ENCODE data around the gene C2orf80. TPM values are rescaled to one million over a fixed set of nuclear protein-coding genes. Genes with fewer than 3 reads are reported as not detected.
"Not testable (repeated sequence)": the region's sequence is repeated elsewhere in the genome, so short reads cannot be mapped to it uniquely, and the experiment has no call there.

C2orf80 gene
- total RNA-seq, 2 experiments from 2014 or later: not detected

DNA sequence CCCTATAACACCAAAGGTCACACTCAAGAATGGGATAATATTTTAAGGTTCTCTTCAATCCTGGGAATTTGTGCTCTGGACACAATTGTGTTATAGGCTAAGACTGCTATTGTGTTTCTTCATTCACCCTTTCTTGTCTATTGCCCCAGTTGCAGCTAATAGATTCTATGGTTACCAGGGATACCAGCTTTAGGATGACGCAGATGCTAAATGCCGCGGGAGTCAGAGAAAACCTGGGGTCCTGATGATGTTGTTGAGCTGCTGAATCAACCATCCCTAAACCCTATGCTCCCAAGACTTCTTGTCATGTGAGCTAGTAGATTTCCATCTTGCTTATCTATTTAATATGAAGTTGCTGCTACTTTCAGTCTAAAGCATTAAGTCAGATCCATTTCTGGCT lies 70.9 kb downstream of the C2orf80 start:
- Histone ChIP-seq H3K9me2 (ENCODE audit: insufficient read depth, low read length) (no peaks in the 10 kb centered on the region), H3K4me3 (ENCODE audit: low read depth, low read length, poor library complexity, severe bottlenecking) (no peak overlapping the region), H4K20me1 (ENCODE audit: insufficient read depth, low read length) (no peaks in the 10 kb centered on the region), H3K4me2 (ENCODE audit: low read length) (no peak overlapping the region), H2AFZ (ENCODE audit: low read length) (no peak overlapping the region), H3K4me1 (ENCODE audit: insufficient read depth, low read length, poor library complexity, severe bottlenecking) (no peaks in the 10 kb centered on the region), H3K9me3 (ENCODE audit: low read length) (no peaks in the 10 kb centered on the region), H3K36me3 (ENCODE audit: insufficient read depth, low read length) (no peaks in the 10 kb centered on the region), H3K27ac (ENCODE audit: low read depth, low read length, poor library complexity, severe bottlenecking) (no peak overlapping the region), H3K79me2 (ENCODE audit: insufficient read depth, low read depth, low read length) (no peaks in the 10 kb centered on the region)
- DNase-seq (ENCODE audit: low spot score): no peak
- POLR2A ChIA-PET: no interaction called here
- BruUV-seq (replicated peaks): no TSS peak
- CTCF ChIA-PET (ENCODE audit: unreplicated experiment): no interaction called here
- intact Hi-C loops (cut with micrococcal nuclease; ENCODE audit: unreplicated experiment): no loop called here
- TF ChIP-seq, protein P1, sequence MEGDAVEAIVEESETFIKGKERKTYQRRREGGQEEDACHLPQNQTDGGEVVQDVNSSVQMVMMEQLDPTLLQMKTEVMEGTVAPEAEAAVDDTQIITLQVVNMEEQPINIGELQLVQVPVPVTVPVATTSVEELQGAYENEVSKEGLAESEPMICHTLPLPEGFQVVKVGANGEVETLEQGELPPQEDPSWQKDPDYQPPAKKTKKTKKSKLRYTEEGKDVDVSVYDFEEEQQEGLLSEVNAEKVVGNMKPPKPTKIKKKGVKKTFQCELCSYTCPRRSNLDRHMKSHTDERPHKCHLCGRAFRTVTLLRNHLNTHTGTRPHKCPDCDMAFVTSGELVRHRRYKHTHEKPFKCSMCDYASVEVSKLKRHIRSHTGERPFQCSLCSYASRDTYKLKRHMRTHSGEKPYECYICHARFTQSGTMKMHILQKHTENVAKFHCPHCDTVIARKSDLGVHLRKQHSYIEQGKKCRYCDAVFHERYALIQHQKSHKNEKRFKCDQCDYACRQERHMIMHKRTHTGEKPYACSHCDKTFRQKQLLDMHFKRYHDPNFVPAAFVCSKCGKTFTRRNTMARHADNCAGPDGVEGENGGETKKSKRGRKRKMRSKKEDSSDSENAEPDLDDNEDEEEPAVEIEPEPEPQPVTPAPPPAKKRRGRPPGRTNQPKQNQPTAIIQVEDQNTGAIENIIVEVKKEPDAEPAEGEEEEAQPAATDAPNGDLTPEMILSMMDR (conservative IDR thresholded peaks at IDR 0.05; ENCODE audit: low read length): no peak
- no peak for TF ChIP-seq EZH2phosphoT487 (IDR thresholded peaks at IDR 0.05; ENCODE audit: borderline replicate concordance, low read depth, low read length)

DNA sequence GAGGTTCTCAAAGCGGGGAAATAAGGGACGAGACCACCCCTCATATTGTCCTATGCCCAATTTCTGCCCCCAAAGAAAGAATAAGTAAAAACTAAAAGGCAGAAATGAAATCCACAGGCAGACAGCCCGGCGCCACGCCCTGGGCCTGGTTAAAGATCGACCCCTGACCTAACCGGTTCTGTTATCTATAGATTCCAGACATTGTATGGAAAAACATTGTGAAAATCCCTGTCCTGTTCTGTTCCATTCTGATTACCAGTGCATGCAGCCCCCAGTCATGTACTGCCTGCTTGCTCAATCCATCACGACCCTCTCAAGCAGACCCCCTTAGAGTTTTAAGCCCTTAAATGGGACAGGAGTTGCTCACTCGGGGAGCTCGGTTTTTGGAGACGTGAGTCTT lies 72.4 kb downstream of the C2orf80 start:
- H4K20me1 ChIP-seq (ENCODE audit: insufficient read depth, low read length); H3K4me3 ChIP-seq (ENCODE audit: low read depth, low read length, poor library complexity, severe bottlenecking); H2AFZ ChIP-seq (ENCODE audit: low read length); H3K4me2 ChIP-seq (ENCODE audit: low read length); BruUV-seq (replicated peaks); H3K9me3 ChIP-seq (ENCODE audit: low read length); intact Hi-C loops (cut with micrococcal nuclease; ENCODE audit: unreplicated experiment); DNase-seq (ENCODE audit: low spot score); CTCF ChIA-PET (ENCODE audit: unreplicated experiment); H3K27ac ChIP-seq (ENCODE audit: low read depth, low read length, poor library complexity, severe bottlenecking); H3K9me2 ChIP-seq (ENCODE audit: insufficient read depth, low read length); H3K4me1 ChIP-seq (ENCODE audit: insufficient read depth, low read length, poor library complexity, severe bottlenecking); H3K36me3 ChIP-seq (ENCODE audit: insufficient read depth, low read length); H3K79me2 ChIP-seq (ENCODE audit: insufficient read depth, low read depth, low read length); POLR2A ChIA-PET: not testable (repeated sequence)

Other genes starting within 250 kb of the C2orf80 start
- gene PLEKHM3, start 164.5 kb downstream of the C2orf80 start, total RNA-seq (2014; rRNA removed; shearing (Covaris generic)): 4.0 and 6.3 TPM in 2 replicates
- gene PLEKHM3, start 164.5 kb downstream of the C2orf80 start, total RNA-seq (2022): 3.7 and 5.4 TPM in 2 replicates
- gene CRYGD, start 65.5 kb downstream of the C2orf80 start, total RNA-seq (2014; rRNA removed; shearing (Covaris generic)): not detected in 2 replicates
- gene CRYGD, start 65.5 kb downstream of the C2orf80 start, total RNA-seq (2022): not detected in 2 replicates
- not detected in 2 replicates for gene CRYGC, start 60.2 kb downstream of the C2orf80 start, total RNA-seq (2014; rRNA removed; shearing (Covaris generic))
- not detected in 2 replicates for gene CRYGC, start 60.2 kb downstream of the C2orf80 start, total RNA-seq (2022)
- not detected in 2 replicates for gene CRYGB, start 43.9 kb downstream of the C2orf80 start, total RNA-seq (2014; rRNA removed; shearing (Covaris generic))
- gene CRYGB, start 43.9 kb downstream of the C2orf80 start, total RNA-seq (2022): not detected in 2 replicates
- gene CRYGA, start 26.4 kb downstream of the C2orf80 start, total RNA-seq (2014; rRNA removed; shearing (Covaris generic)): not detected in 2 replicates
- not detected in 2 replicates for gene CRYGA, start 26.4 kb downstream of the C2orf80 start, total RNA-seq (2022)
- 28.2 and 36.2 TPM in 2 replicates for gene IDH1, start 65.0 kb upstream of the C2orf80 start, total RNA-seq (2014; rRNA removed; shearing (Covaris generic))
- gene IDH1, start 65.0 kb upstream of the C2orf80 start, total RNA-seq (2022): 48.9 and 57.2 TPM in 2 replicates
- gene PIKFYVE, start 76.2 kb upstream of the C2orf80 start, total RNA-seq (2014; rRNA removed; shearing (Covaris generic)): 29.2 and 29.7 TPM in 2 replicates
- 50.0 and 52.2 TPM in 2 replicates for gene PIKFYVE, start 76.2 kb upstream of the C2orf80 start, total RNA-seq (2022)
- gene PTH2R, start 216.8 kb upstream of the C2orf80 start, total RNA-seq (2014; rRNA removed; shearing (Covaris generic)): 0.06 TPM in 1 of 2 replicates, not detected in the other
- gene PTH2R, start 216.8 kb upstream of the C2orf80 start, total RNA-seq (2022): 0.13 and 0.18 TPM in 2 replicates